Measurements from ENCODE around the gene SENP6. TPM values are rescaled to one million over a fixed set of nuclear protein-coding genes. Genes with fewer than 3 reads are reported as not detected.
A peak's percentile ranks its signal among the peaks of the same experiment; 100 is the strongest.

The SENP6 gene
- total RNA-seq, 1 donor from 2014 or later, result 202 TPM

GRCh38 chr6:75604294-75604693, 2.6 kb downstream of the SENP6 start:
- no peak for TF ChIP-seq CTCF (IDR thresholded peaks at IDR 0.05)
- no peak for TF ChIP-seq EZH2 (IDR thresholded peaks at IDR 0.05)
- TF ChIP-seq EZH2phosphoT487 (IDR thresholded peaks at IDR 0.05), result no peak
- DNase-seq (ENCODE audit: low spot score), result no peak
- Histone ChIP-seq H3K9ac (no peak overlapping the region), H3K27ac (no peak overlapping the region), H3K27me3 (no peaks in the 10 kb centered on the region), H2AFZ (replicated peaks) (no peak overlapping the region), H3F3A (ENCODE audit: low read depth) (peaks cover 18% of the 10 kb centered on the region), H3K36me3 (no peaks in the 10 kb centered on the region), H4K20me1 (ENCODE audit: low read depth) (peaks cover 32% of the 10 kb centered on the region), H3K4me2 (peak overlapping the region; percentile 90), H3K4me3 (peak overlapping the region; percentile 69), H3K79me2 (ENCODE audit: low read depth) (peaks cover 93% of the 10 kb centered on the region), H3K4me1 (peaks cover 9% of the 10 kb centered on the region), H3K9me3 (ENCODE audit: low read depth) (no peaks in the 10 kb centered on the region)
- Mint-ChIP-seq H3K27me3 (ENCODE audit: insufficient read depth, low read depth) (peaks cover 3% of the 10 kb centered on the region), H3K9me3 (peaks cover 21% of the 10 kb centered on the region), H3K4me1 (peaks cover 22% of the 10 kb centered on the region), H3K4me3 (peak overlapping the region; percentile 99), H3K36me3 (peaks cover 32% of the 10 kb centered on the region), H3K27ac (no peak overlapping the region)

- Histone ChIP-seq H3F3A (ENCODE audit: low read depth) (peaks cover 16% of the 10 kb centered on the region), H3K4me3 (no peak overlapping the region), H3K9me3 (ENCODE audit: low read depth) (no peaks in the 10 kb centered on the region), H3K4me1 (peaks cover 20% of the 10 kb centered on the region), H3K79me2 (ENCODE audit: low read depth) (peaks cover 99% of the 10 kb centered on the region), H4K20me1 (ENCODE audit: low read depth) (peaks cover 45% of the 10 kb centered on the region), H3K9ac (no peak overlapping the region), H3K27ac (no peak overlapping the region), H3K36me3 (no peaks in the 10 kb centered on the region), H3K4me2 (no peak overlapping the region), H3K27me3 (no peaks in the 10 kb centered on the region), H2AFZ (replicated peaks) (no peak overlapping the region)
- H3K9me3 Mint-ChIP-seq, result peaks cover 23% of the 10 kb centered on the region
- no peak overlapping the region for H3K4me3 Mint-ChIP-seq
- H3K36me3 Mint-ChIP-seq, result peaks cover 40% of the 10 kb centered on the region
- no peak overlapping the region for H3K27ac Mint-ChIP-seq
- H3K4me1 Mint-ChIP-seq, result peaks cover 17% of the 10 kb centered on the region
- DNase-seq (ENCODE audit: low spot score), result no peak
- peaks cover 3% of the 10 kb centered on the region for H3K27me3 Mint-ChIP-seq (ENCODE audit: insufficient read depth, low read depth)
- TF ChIP-seq EZH2phosphoT487 (IDR thresholded peaks at IDR 0.05) (no peak), EZH2 (IDR thresholded peaks at IDR 0.05) (no peak), CTCF (IDR thresholded peaks at IDR 0.05) (no peak)
Measured at GRCh38 chr6:75605635-75606034, 4.0 kb downstream of the SENP6 start.

GRCh38 chr6:75608304-75608703, 6.6 kb downstream of the SENP6 start:
- H3K27me3 Mint-ChIP-seq (ENCODE audit: insufficient read depth, low read depth), result no peaks in the 10 kb centered on the region
- no peak overlapping the region for H2AFZ ChIP-seq (replicated peaks)
- peaks cover 18% of the 10 kb centered on the region for H3K4me1 ChIP-seq
- no peak for DNase-seq (ENCODE audit: low spot score)
- TF ChIP-seq CTCF (IDR thresholded peaks at IDR 0.05) (no peak), EZH2phosphoT487 (IDR thresholded peaks at IDR 0.05) (no peak), EZH2 (IDR thresholded peaks at IDR 0.05) (no peak)
- peaks cover 100% of the 10 kb centered on the region for H3K79me2 ChIP-seq (ENCODE audit: low read depth)
- peaks cover 11% of the 10 kb centered on the region for H3K4me1 Mint-ChIP-seq
- H3K27ac Mint-ChIP-seq, result no peak overlapping the region
- H3F3A ChIP-seq (ENCODE audit: low read depth), result no peaks in the 10 kb centered on the region
- H3K4me3 Mint-ChIP-seq, result no peak overlapping the region
- H3K4me2 ChIP-seq, result no peak overlapping the region
- H3K27me3 ChIP-seq, result no peaks in the 10 kb centered on the region
- H4K20me1 ChIP-seq (ENCODE audit: low read depth), result peaks cover 66% of the 10 kb centered on the region
- no peak overlapping the region for H3K4me3 ChIP-seq
- H3K9me3 ChIP-seq (ENCODE audit: low read depth), result no peaks in the 10 kb centered on the region
- H3K36me3 ChIP-seq, result no peaks in the 10 kb centered on the region
- peaks cover 38% of the 10 kb centered on the region for H3K9me3 Mint-ChIP-seq
- no peak overlapping the region for H3K27ac ChIP-seq
- peaks cover 60% of the 10 kb centered on the region for H3K36me3 Mint-ChIP-seq
- H3K9ac ChIP-seq, result no peak overlapping the region
